Dendritic cell treated with granulocyte-macrophage colony-stimulating factor and Interleukin-4, amounts not matched to agents 40 ng/mL and 50 ng/mL, for 4 days (primary cell): ENCODE results near the gene TPM1.
"Not testable (repeated sequence)": the region's sequence is repeated elsewhere in the genome, so short reads cannot be mapped to it uniquely, and the experiment has no call there.

Experiments
- H3K27ac Mint-ChIP-seq: one replicate; pipeline ENCODE4 v1.8.0; 2022; ENCODE audit warnings: mild to moderate bottlenecking, mixed read lengths
- H3K27me3 Mint-ChIP-seq: one replicate; pipeline ENCODE4 v1.8.0; 2022; ENCODE audit warnings: mild to moderate bottlenecking, mixed read lengths
- H3K36me3 Mint-ChIP-seq: one replicate; pipeline ENCODE4 v1.8.0; 2022; ENCODE audit warnings: low read depth, mixed read lengths
- H3K4me1 Mint-ChIP-seq: one replicate; pipeline ENCODE4 v1.8.0; 2022; ENCODE audit warnings: low read depth, mixed read lengths
- H3K4me3 Mint-ChIP-seq: one replicate; pipeline ENCODE4 v1.8.0; 2022; ENCODE audit warnings: mild to moderate bottlenecking, moderate library complexity, mixed read lengths
- H3K9me3 Mint-ChIP-seq: one replicate; pipeline ENCODE4 v1.8.0; 2022; ENCODE audit warnings: mixed read lengths
- intact Hi-C: fragments of 100-400 bp; cut with micrococcal nuclease; formaldehyde crosslinking; loops from one replicate; pipeline ENCODE4 v1.15.0; 2022

TPM1 gene

DNA sequence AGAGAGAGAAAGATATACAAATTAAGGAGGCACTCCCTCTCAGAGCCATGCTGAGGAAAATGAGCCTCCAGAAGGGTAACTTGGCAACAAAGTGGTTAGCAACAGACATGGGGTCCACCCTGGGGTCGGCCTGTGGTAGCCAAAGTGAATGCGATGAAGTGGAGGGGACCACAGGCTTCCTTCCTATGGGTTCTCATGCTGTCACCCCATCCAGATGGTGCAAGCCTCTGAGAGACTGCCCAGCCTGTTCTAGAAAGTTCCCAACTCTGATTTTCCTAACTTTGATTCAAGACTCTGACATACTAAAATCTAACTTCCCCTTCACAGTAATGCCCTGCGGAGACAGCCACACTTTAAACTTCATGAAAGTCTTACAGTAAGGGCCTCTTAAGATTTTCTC lies 60.9 kb downstream of the TPM1 start:
- Mint-ChIP-seq H3K36me3 (no peaks in the 10 kb centered on the region), H3K9me3 (no peaks in the 10 kb centered on the region), H3K4me3 (no peak overlapping the region), H3K27me3 (peaks cover 2% of the 10 kb centered on the region), H3K4me1 (peaks cover 19% of the 10 kb centered on the region), H3K27ac (no peak overlapping the region)
- intact Hi-C loops, result no loop called here

DNA sequence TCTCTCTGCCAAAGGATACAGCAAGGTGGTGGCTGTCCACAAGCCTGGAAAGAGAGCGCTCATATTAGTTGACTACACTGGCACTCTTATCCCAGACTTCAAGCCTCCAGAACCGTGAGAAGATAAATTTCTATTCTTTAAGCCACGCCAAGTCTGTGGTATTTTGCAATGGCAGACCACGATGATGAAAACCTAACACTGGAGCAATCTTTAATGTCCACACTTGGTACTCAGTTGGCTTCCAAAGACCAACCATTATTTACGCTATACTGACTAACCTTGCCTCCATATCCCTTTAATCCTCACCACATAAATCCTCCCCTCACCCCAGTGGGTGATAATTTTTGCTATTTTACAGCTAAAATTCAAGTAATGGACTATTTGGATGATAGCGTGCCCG lies 62.2 kb downstream of the TPM1 start:
- Mint-ChIP-seq H3K27me3 (peaks cover 4% of the 10 kb centered on the region), H3K4me3 (no peak overlapping the region)

DNA sequence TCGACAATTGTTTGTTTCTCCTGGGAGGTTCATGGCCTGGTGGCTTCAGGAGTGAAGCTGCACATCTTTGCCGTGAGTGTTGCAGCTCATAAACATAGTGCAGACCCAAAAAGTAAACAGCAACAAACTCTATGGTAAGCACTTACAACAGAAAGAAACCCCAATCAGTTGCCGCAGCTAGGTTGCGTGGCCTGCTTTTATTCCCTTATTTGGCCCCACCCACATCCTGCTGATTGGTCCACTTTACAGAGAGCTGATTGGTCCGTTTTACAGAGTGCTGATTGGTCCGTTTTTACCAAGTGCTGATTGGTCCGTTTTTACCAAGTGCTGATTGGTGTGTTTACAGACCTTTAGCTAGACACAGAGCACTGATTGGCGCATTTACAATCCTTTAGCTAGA lies 62.8 kb downstream of the TPM1 start:
- peaks cover 19% of the 10 kb centered on the region for H3K4me1 Mint-ChIP-seq
- H3K4me3 Mint-ChIP-seq, H3K27ac Mint-ChIP-seq, H3K9me3 Mint-ChIP-seq, H3K27me3 Mint-ChIP-seq, intact Hi-C loops, H3K36me3 Mint-ChIP-seq: not testable (repeated sequence)

More for the DNA sequence above, 62.2 kb downstream of the TPM1 start:
- intact Hi-C loops, result no loop called here
- Mint-ChIP-seq H3K27ac (no peak overlapping the region), H3K4me1 (peaks cover 19% of the 10 kb centered on the region), H3K36me3 (no peaks in the 10 kb centered on the region), H3K9me3 (no peaks in the 10 kb centered on the region)

DNA sequence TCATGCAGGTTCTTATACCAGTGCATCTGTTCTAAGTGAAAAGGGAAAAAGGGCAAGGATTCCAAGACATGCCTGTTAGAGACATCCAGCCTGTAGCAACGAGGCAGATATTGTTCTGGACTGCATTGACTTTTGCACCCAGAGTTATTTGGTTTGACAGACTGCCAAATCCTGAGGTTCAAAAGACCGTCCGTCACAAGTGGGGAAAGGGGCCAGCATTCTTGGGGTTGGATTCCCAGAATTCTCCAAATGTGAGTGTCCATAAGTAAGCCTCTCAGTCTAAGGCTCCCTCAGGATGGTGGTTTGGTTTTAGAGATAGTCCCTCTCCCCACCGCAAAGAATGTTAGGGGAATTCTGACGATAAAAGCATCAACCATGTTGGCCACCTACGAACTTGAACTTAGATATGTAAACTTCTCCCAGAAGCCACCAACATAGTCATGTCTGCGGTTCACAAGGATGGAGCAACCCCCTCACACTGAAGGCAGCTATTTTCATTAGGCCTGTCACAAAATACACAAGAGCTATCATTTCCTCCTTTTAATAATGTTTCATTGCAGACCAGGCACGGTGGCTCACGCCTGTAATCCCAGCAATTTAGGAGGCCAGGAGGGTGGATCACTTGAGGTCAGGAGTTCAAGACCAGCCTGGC lies 65.5 kb downstream of the TPM1 start:
- Mint-ChIP-seq H3K27me3 (peaks cover 4% of the 10 kb centered on the region), H3K36me3 (no peaks in the 10 kb centered on the region)
- intact Hi-C loops, result no loop called here

DNA sequence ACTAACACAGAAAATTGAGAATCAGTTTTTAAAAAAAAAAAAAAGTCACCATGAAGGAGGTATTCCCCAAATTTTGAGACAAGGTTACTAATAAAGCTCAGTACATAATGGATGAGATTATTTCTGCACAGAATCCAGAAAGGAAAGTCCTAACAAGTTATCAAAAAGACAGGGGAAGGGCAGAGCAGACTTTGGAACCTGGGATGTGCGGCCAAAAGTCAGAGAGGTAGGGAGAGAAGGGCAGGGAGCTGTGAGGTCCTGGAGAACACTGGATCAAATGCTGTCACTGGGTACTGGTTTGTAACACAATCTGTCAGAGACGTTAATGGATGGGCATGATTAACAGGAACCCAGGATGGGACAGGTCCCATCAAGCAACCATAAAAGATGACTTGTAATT lies 67.0 kb downstream of the TPM1 start:
- no peak overlapping the region for H3K4me3 Mint-ChIP-seq
- no peaks in the 10 kb centered on the region for H3K36me3 Mint-ChIP-seq
- peaks cover 17% of the 10 kb centered on the region for H3K4me1 Mint-ChIP-seq
- intact Hi-C loops, result no loop called here
- no peaks in the 10 kb centered on the region for H3K9me3 Mint-ChIP-seq
- H3K27ac Mint-ChIP-seq, result no peak overlapping the region
- H3K27me3 Mint-ChIP-seq, result peaks cover 4% of the 10 kb centered on the region

More for the DNA sequence above, 65.5 kb downstream of the TPM1 start:
- no peak overlapping the region for H3K4me3 Mint-ChIP-seq
- peaks cover 27% of the 10 kb centered on the region for H3K4me1 Mint-ChIP-seq
- no peak overlapping the region for H3K27ac Mint-ChIP-seq
- H3K9me3 Mint-ChIP-seq, result no peaks in the 10 kb centered on the region

DNA sequence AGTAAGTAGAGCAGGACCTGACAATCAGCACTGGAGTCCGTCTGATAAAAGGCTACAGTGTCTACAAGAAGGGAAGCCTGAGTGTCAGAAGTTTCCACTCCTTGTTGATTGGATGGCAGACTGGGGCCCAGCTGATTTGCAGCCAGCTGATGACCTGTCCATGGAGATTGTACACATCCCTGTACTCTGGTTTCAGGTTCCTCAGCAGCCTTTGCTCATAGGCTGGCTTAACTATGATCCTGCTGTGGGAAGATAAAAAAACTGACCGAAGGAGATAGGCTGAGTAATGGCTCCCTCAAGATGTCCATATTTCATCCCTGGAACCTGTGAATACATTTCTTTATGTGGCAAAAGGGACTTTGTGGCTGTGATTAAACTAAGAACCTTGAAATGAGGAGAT lies 67.4 kb downstream of the TPM1 start:
- Mint-ChIP-seq H3K36me3 (no peaks in the 10 kb centered on the region), H3K27ac (no peak overlapping the region), H3K27me3 (peaks cover 4% of the 10 kb centered on the region), H3K4me1 (peaks cover 13% of the 10 kb centered on the region), H3K4me3 (no peak overlapping the region), H3K9me3 (no peaks in the 10 kb centered on the region)
- intact Hi-C loops, result no loop called here

DNA sequence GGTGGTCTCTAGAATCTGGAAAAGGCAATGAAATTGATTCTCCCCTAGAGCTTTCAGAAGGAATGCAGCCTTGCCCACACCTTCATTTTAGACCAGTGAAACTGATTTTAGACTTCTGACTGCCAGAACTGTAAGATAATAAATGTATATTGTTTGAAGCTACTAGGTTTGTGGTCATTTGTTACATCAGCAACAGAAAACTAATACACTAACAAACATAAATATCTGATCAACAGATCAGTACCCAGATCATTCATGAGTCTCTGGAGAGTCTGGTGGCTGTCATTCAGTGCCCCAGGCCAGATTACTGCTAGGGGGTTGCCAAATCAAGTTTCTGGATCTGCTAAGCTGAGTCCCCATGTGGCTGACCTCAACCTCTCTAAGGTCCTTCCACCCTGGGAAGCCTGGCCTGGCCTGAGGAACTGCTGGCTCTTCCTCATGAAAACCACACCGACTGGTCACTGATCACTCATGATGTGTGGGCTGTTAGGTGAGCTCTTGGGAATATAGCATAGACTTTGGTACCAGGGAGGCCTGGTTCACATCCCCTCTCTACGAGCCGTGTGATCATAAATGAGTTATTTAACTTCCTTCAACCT lies 68.0 kb downstream of the TPM1 start:
- Mint-ChIP-seq H3K36me3 (no peaks in the 10 kb centered on the region), H3K9me3 (no peaks in the 10 kb centered on the region), H3K4me1 (peaks cover 9% of the 10 kb centered on the region), H3K4me3 (no peak overlapping the region), H3K27ac (no peak overlapping the region), H3K27me3 (peaks cover 4% of the 10 kb centered on the region)
- intact Hi-C loops, result no loop called here

DNA sequence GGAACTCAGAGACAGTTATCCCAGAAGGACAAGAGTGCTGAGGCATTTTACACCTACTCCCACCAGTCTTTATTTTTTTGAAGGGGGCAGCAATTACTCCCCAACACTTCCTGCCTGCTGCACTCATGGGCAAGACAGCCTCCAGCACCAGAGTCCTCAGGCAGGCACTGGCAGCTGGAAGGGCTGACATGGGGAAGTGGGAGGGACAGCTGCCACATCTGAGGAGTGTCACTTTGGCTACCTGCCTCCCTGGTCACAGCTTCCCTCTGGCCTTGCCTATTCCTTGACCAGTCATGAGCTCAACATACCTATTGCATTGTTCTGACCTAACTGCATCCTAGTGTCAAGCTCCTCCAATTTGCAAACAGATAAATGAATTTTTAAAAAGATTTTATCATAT lies 68.9 kb downstream of the TPM1 start:
- H3K27ac Mint-ChIP-seq, result no peak overlapping the region
- no peak overlapping the region for H3K4me3 Mint-ChIP-seq
- no peaks in the 10 kb centered on the region for H3K36me3 Mint-ChIP-seq
- intact Hi-C loops, result no loop called here
- H3K27me3 Mint-ChIP-seq, result peaks cover 2% of the 10 kb centered on the region
- H3K9me3 Mint-ChIP-seq, result no peaks in the 10 kb centered on the region
- peaks cover 9% of the 10 kb centered on the region for H3K4me1 Mint-ChIP-seq

DNA sequence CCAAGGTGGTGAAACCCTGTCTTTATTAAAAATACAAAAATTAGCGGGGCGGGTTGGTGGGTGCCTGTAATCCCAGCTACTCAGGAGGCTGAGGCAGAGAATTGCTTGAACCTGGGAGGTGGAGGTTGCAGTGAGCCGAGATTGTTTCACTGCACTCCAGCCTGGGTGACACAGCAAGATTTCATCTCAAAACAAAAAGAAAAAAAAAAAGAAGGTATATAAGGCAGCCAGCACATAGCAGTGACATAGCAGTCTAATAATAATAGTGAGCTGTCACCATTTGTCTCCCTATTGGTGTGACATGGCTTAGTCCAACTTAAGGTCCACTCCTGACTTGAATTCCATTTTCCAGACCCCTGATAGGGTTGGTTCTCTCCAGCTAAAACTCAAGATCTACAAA lies 70.3 kb downstream of the TPM1 start:
- intact Hi-C loops, result no loop called here

DNA sequence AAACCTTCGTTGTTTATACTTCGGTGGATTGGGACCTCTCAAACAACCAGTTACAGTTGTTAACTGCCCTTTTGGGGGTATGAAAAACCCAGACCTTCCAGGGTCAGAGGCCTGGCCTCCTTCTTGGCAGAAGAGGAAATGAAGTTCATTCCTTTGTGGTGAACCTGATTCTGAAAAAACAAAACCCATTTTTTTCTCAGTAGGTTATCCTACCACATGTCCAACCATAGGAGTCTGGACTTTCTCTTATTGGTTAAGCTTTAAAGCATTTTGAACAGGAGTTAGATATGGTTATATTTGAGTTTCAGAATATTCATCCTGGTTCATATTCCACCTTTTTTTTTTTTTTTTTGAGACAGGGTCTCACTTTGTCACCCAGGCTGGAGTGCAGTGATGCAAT lies 71.9 kb downstream of the TPM1 start:
- Mint-ChIP-seq H3K27me3 (no peaks in the 10 kb centered on the region), H3K36me3 (peaks cover 1% of the 10 kb centered on the region), H3K27ac (no peak overlapping the region), H3K9me3 (peaks cover 5% of the 10 kb centered on the region), H3K4me1 (peaks cover 14% of the 10 kb centered on the region), H3K4me3 (no peak overlapping the region)
- intact Hi-C loops, result no loop called here

More for the DNA sequence above, 70.3 kb downstream of the TPM1 start:
- peaks cover 2% of the 10 kb centered on the region for H3K27me3 Mint-ChIP-seq
- no peaks in the 10 kb centered on the region for H3K36me3 Mint-ChIP-seq
- H3K4me3 Mint-ChIP-seq, result no peak overlapping the region
- no peak overlapping the region for H3K27ac Mint-ChIP-seq
- peaks cover 14% of the 10 kb centered on the region for H3K4me1 Mint-ChIP-seq
- H3K9me3 Mint-ChIP-seq, result no peaks in the 10 kb centered on the region
